GM12875 (cell line): ENCODE measurements around the gene MEAK7.

Source experiments
- H3K4me3 ChIP-seq: one replicate; pipeline ENCODE4 v1.5.1; 2011; ENCODE audit warnings: low read depth, low read length, control low read depth
- TF ChIP-seq, protein P1 (sequence below): IDR thresholded peaks from 2 replicates; pipeline ENCODE4 v1.5.1; 2011; ENCODE audit warnings: low read depth, mild to moderate bottlenecking, control low read depth, inconsistent platforms, low read length, moderate library complexity, borderline replicate concordance; ENCODE audit not compliant: insufficient read depth

The MEAK7 gene

GRCh38 chr16:84498859-84499620 lies 5.4 kb downstream of the MEAK7 start:
- TF ChIP-seq, protein P1, sequence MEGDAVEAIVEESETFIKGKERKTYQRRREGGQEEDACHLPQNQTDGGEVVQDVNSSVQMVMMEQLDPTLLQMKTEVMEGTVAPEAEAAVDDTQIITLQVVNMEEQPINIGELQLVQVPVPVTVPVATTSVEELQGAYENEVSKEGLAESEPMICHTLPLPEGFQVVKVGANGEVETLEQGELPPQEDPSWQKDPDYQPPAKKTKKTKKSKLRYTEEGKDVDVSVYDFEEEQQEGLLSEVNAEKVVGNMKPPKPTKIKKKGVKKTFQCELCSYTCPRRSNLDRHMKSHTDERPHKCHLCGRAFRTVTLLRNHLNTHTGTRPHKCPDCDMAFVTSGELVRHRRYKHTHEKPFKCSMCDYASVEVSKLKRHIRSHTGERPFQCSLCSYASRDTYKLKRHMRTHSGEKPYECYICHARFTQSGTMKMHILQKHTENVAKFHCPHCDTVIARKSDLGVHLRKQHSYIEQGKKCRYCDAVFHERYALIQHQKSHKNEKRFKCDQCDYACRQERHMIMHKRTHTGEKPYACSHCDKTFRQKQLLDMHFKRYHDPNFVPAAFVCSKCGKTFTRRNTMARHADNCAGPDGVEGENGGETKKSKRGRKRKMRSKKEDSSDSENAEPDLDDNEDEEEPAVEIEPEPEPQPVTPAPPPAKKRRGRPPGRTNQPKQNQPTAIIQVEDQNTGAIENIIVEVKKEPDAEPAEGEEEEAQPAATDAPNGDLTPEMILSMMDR = no peak
- H3K4me3 ChIP-seq = no peak overlapping the region

GRCh38 chr16:84498223-84498610 lies 6.2 kb downstream of the MEAK7 start:
- TF ChIP-seq, protein P1 = no peak

DNA sequence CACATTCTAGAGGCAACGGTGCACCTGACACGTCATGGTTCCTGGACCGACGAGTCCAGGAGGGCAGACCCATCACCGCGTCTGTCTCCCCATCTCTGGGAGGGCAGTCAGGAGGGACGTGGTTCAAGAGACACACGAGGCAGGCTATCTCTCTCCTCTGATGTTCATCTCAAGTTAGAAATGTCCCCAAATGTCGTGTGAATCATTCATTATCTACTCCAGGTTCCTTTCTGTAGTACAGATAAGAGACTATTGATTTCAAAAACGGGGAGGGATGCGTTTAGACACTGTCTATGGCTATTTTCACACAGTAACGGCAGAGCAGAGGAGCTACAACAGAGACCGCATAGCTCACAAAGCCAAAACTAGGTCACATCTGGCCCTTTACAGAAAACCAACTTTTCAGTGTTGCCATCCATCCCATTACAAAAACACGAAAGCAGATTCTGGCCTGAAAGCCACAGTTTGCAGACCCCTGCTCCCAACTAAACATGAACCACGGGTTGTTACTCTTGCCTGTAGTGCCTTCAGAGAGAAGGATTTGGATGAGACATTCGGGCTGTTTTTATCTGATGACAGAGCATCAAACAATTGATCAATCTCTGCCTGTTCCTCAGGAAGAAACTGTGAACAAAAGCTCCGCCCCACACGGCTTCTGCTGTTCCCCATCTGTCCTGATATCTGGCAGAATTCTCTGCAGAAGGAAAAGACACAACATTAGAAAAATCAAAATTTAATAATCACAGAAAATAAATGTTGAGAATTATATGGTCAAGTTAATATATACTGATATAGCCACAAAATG lies 6.8 kb downstream of the MEAK7 start:
- H3K4me3 ChIP-seq = no peak overlapping the region
- TF ChIP-seq, protein P1 = no peak

More at GRCh38 chr16:84498223-84498610, 6.2 kb downstream of the MEAK7 start:
- no peak overlapping the region for H3K4me3 ChIP-seq

DNA sequence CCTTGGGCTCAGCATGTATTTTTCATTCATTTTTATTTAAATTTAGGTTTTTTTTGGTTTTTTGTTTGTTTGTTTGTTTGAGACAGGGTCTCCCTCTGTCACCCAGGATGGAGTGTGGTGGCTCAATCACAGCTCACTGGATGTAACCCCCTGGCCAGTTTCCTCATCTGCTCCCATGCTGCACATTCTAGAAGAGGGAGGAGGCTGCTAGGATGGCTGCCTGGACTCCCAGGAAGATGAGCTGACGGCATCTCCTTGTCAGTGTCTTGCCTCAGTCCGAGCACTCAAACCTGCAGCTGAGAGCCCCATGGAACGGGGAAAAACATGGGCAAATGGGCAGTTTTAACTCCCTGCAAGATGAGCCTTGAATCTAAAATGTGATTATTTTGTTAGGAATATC lies 7.5 kb downstream of the MEAK7 start:
- H3K4me3 ChIP-seq = no peak overlapping the region
- TF ChIP-seq, protein P1 = no peak

DNA sequence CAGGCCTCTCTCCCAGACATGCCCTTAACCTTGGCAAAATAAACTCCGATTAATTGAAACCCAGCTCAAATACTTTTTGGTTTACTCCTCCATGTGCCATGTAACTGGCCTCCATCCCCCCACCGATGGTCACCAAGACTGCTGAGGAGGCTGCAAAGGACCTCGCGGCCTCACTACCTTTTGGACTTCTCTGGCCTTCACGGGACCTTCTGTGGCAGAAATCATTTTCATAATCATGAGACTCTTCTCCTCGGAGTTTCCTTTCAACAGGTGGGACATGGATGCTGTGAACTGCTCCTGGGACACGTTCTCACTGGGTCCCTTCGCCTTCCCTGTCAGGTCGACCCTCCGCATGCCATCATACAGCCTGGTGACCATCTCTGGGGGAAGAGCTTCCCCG lies 9.0 kb downstream of the MEAK7 start:
- no peak overlapping the region for H3K4me3 ChIP-seq

DNA sequence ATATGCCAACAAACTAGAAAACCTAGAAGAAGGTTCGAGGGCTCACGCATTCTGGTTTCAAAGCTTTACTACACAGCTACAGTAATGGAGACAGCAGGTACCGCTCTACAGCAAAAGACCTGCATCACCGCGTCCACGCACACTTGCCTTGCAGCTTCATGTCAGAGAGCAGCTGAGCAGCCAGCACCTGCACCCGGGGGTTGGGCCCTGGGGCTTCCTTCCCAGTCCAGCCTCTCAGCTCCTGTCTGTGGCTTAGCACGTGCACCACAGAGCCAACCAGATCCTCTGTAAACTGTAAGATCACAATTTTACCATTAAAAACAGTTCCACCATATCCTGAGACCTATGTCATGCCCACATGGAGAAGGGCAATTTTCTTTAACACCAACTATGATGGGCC lies 15.3 kb downstream of the MEAK7 start:
- H3K4me3 ChIP-seq = no peak overlapping the region
- TF ChIP-seq, protein P1 = no peak

More for the DNA sequence above, 9.0 kb downstream of the MEAK7 start:
- TF ChIP-seq, protein P1 = no peak

- H3K4me3 ChIP-seq = no peak overlapping the region
- TF ChIP-seq, protein P1 = no peak
Measured at GRCh38 chr16:84487358-84487757, 17.1 kb downstream of the MEAK7 start.
